Measurements from ENCODE around the gene KAZN.

KAZN gene

DNA sequence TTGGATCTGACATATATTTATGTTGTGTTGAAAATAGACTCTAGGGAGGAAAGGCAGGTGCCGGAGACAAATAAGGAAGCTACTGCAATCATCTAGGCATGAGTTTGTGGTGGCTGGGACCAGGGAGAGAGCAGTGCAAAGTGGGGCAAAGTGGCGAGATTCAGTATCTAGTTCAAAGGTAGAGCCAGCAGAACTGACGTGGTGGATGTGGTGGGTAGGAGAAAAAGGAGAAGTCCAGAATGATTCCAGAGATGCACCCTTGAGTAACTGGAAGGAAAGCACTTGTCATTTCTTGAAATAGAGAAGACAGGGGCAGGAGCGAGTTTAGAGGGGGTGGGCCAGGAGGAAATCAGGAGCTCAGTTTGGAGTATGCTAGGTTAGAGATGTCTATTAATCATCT lies 275.2 kb downstream of the KAZN start:
- H3K4me3 ChIP-seq (ENCODE audit: low read length, poor library complexity, severe bottlenecking), result no peak overlapping the region
- H3K4me2 ChIP-seq (ENCODE audit: low read depth, low read length, poor library complexity, severe bottlenecking), result no peak overlapping the region
- H3K9me3 ChIP-seq (ENCODE audit: insufficient read depth, low read depth, low read length), result no peaks in the 10 kb centered on the region
- no peak for TF ChIP-seq EZH2phosphoT487 (IDR thresholded peaks at IDR 0.05; ENCODE audit: borderline replicate concordance)
- TF ChIP-seq, protein P1, sequence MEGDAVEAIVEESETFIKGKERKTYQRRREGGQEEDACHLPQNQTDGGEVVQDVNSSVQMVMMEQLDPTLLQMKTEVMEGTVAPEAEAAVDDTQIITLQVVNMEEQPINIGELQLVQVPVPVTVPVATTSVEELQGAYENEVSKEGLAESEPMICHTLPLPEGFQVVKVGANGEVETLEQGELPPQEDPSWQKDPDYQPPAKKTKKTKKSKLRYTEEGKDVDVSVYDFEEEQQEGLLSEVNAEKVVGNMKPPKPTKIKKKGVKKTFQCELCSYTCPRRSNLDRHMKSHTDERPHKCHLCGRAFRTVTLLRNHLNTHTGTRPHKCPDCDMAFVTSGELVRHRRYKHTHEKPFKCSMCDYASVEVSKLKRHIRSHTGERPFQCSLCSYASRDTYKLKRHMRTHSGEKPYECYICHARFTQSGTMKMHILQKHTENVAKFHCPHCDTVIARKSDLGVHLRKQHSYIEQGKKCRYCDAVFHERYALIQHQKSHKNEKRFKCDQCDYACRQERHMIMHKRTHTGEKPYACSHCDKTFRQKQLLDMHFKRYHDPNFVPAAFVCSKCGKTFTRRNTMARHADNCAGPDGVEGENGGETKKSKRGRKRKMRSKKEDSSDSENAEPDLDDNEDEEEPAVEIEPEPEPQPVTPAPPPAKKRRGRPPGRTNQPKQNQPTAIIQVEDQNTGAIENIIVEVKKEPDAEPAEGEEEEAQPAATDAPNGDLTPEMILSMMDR (conservative IDR thresholded peaks at IDR 0.05; ENCODE audit: low read length), result no peak
- H3K9me2 ChIP-seq (replicated peaks; ENCODE audit: low read depth, low read length), result no peaks in the 10 kb centered on the region
- no peak overlapping the region for H3K9ac ChIP-seq (ENCODE audit: low read depth, low read length, poor library complexity, severe bottlenecking)
- H3K27me3 ChIP-seq (ENCODE audit: insufficient read depth, low read length, poor library complexity, severe bottlenecking), result no peaks in the 10 kb centered on the region
- H3K36me3 ChIP-seq (ENCODE audit: insufficient read depth, low read length), result no peaks in the 10 kb centered on the region
- no peaks in the 10 kb centered on the region for H3K79me2 ChIP-seq (ENCODE audit: insufficient read depth, low read length)
- no peaks in the 10 kb centered on the region for H3F3A ChIP-seq (ENCODE audit: low read depth)
- no peaks in the 10 kb centered on the region for H3K4me1 ChIP-seq (ENCODE audit: insufficient read depth, low read length, poor library complexity, severe bottlenecking)
- H2AFZ ChIP-seq (ENCODE audit: low read length), result no peak overlapping the region
- H4K20me1 ChIP-seq (ENCODE audit: insufficient read depth, low read length, poor library complexity, severe bottlenecking), result no peaks in the 10 kb centered on the region

DNA sequence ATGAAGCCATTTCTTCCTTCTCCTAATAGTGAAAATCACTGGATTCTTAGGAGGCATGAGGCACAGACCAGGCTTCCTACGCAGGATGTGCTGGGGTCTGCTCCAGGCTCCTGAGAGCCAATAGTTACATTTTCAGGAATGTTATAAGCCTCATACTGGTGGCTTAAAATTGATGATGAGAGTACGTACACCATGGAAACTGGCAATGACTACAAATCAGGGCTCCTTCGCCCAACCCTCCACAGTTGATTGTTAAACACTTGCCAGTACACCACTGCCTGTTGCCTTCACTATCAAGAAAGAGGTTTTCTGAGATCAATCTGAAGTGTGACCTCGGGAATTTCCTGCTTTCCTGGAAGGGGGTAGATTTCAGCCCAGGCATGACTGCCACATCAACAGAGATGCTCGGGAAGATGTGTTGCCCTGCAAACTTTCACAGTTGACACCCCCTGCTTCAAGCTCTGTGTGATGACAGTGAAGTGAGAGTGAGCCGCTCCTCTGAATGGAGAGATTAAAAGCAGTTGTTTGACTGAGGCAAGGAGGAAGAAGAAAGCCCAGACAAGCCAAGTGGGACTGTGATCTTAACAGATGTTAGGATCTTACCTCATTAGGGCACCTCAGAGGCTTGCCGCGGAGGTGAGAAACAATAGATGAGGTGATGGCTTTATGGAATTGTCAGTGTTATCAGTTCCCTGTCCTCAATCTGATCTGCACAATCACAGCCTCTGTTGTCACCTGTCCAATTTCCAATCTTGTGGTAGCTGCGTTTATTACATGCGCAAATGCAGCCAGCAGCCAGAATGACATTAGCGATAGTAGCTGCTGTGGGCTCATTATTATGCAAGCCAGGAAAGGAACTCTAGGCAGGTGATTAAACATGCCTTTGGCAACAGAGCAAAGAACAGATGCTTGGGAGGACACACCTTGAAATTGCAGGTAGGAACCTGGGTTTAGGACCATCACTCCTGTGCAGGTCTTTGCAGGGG lies 277.3 kb downstream of the KAZN start:
- Histone ChIP-seq H3K4me1 (ENCODE audit: insufficient read depth, low read length, poor library complexity, severe bottlenecking) (no peaks in the 10 kb centered on the region), H3K27me3 (ENCODE audit: insufficient read depth, low read length, poor library complexity, severe bottlenecking) (no peaks in the 10 kb centered on the region), H3K9ac (ENCODE audit: low read depth, low read length, poor library complexity, severe bottlenecking) (no peak overlapping the region), H3K4me2 (ENCODE audit: low read depth, low read length, poor library complexity, severe bottlenecking) (no peak overlapping the region), H3K9me2 (replicated peaks; ENCODE audit: low read depth, low read length) (no peaks in the 10 kb centered on the region), H3K79me2 (ENCODE audit: insufficient read depth, low read length) (no peaks in the 10 kb centered on the region), H3F3A (ENCODE audit: low read depth) (no peaks in the 10 kb centered on the region), H4K20me1 (ENCODE audit: insufficient read depth, low read length, poor library complexity, severe bottlenecking) (no peaks in the 10 kb centered on the region), H3K36me3 (ENCODE audit: insufficient read depth, low read length) (no peaks in the 10 kb centered on the region), H3K9me3 (ENCODE audit: insufficient read depth, low read depth, low read length) (no peaks in the 10 kb centered on the region), H2AFZ (ENCODE audit: low read length) (no peak overlapping the region), H3K4me3 (ENCODE audit: low read length, poor library complexity, severe bottlenecking) (no peak overlapping the region)
- TF ChIP-seq EZH2phosphoT487 (IDR thresholded peaks at IDR 0.05; ENCODE audit: borderline replicate concordance), result no peak
- TF ChIP-seq, protein P1 (conservative IDR thresholded peaks at IDR 0.05; ENCODE audit: low read length), result no peak

- H3K9me3 ChIP-seq (ENCODE audit: insufficient read depth, low read depth, low read length), result 0 out of 2 replicates have a peak, but pooled peaks cover 3% of the 10 kb centered on the region
- no peak overlapping the region for H3K4me2 ChIP-seq (ENCODE audit: low read depth, low read length, poor library complexity, severe bottlenecking)
- no peak overlapping the region for H3K9ac ChIP-seq (ENCODE audit: low read depth, low read length, poor library complexity, severe bottlenecking)
- no peaks in the 10 kb centered on the region for H3K79me2 ChIP-seq (ENCODE audit: insufficient read depth, low read length)
- H3K27me3 ChIP-seq (ENCODE audit: insufficient read depth, low read length, poor library complexity, severe bottlenecking), result no peaks in the 10 kb centered on the region
- H3K4me3 ChIP-seq (ENCODE audit: low read length, poor library complexity, severe bottlenecking), result no peak overlapping the region
- no peak overlapping the region for H2AFZ ChIP-seq (ENCODE audit: low read length)
- H4K20me1 ChIP-seq (ENCODE audit: insufficient read depth, low read length, poor library complexity, severe bottlenecking), result no peaks in the 10 kb centered on the region
- no peaks in the 10 kb centered on the region for H3F3A ChIP-seq (ENCODE audit: low read depth)
- TF ChIP-seq EZH2phosphoT487 (IDR thresholded peaks at IDR 0.05; ENCODE audit: borderline replicate concordance), result no peak
- TF ChIP-seq, protein P1 (conservative IDR thresholded peaks at IDR 0.05; ENCODE audit: low read length), result no peak
- no peaks in the 10 kb centered on the region for H3K4me1 ChIP-seq (ENCODE audit: insufficient read depth, low read length, poor library complexity, severe bottlenecking)
- no peaks in the 10 kb centered on the region for H3K36me3 ChIP-seq (ENCODE audit: insufficient read depth, low read length)
- no peaks in the 10 kb centered on the region for H3K9me2 ChIP-seq (replicated peaks; ENCODE audit: low read depth, low read length)
These were observed 278.3 kb downstream of the KAZN start for GRCh38 chr1:14876747-14877146.
